Left ventricle myocardium inferior (tissue), 1 donor: ENCODE data around the gene SHC4. TPM values are rescaled to one million over a fixed set of nuclear protein-coding genes. Genes with fewer than 3 reads are reported as not detected.

Experiments
- DNase-seq: peaks from one replicate; pipeline ENCODE4 v3.0.0-alpha.2; 2020
- H3K27ac ChIP-seq: fragments of 200-600 bp; replicated peaks from 2 replicates; pipeline ENCODE4 v1.8.0; 2021
- H3K27me3 ChIP-seq: fragments of 200-600 bp; 2 replicates; pipeline ENCODE4 v1.8.0; 2021; ENCODE audit warnings: low read depth
- H3K36me3 ChIP-seq: fragments of 200-600 bp; 2 replicates; pipeline ENCODE4 v1.8.0; 2021
- H3K4me1 ChIP-seq: fragments of 200-600 bp; 2 replicates; pipeline ENCODE4 v1.8.0; 2021
- H3K4me3 ChIP-seq: fragments of 200-600 bp; 2 replicates; pipeline ENCODE4 v1.8.0; 2021; ENCODE audit warnings: mild to moderate bottlenecking, moderate library complexity
- H3K9me3 ChIP-seq: fragments of 200-600 bp; replicated peaks from 2 replicates; pipeline ENCODE4 v1.8.0; 2021
- intact Hi-C: fragments of 100-400 bp; cut with micrococcal nuclease; formaldehyde crosslinking; loops from one replicate; pipeline ENCODE4 v1.11.0; 2022
- total RNA-seq: library from RNA; stranded (reverse); fragmentation: NEBNext Ultra II Directional; extraction: Animal tissue kit (Norgen Biotek cat#: 25700); gene quantifications from one replicate; pipeline ENCODE4 v1.2.1, GENCODE V29; 2021
- TF ChIP-seq, protein P1 (sequence below): fragments of 200-600 bp; IDR thresholded peaks from 2 replicates; pipeline ENCODE4 v1.8.0; 2021; ENCODE audit warnings: antibody characterized with exemption, mild to moderate bottlenecking, borderline replicate concordance
- donor health status: DM: no; HTN: yes; CAD: no; lungs with severe emphysema.

SHC4 gene
- total RNA-seq, 1 donor from 2014 or later: 3.3 TPM

DNA sequence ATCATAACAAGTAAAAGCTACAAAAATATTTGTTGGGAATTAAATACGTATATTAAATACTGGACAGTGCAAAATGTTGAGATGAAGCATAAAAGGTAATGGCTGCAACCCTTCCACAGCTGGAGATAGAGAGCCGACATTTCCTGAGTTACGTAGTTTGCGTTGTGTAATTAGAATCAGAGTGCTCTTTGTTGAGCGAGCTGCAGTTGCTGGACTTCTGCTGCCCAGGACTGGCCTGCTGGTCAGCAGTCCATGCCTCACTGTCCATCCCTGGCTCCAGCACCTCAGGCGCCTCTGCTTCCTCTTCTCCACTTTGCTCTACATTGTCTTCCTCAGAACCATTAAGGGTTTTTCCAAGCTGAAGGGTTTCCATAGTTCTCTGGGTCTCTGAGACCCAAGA, 28.4 kb upstream of the SHC4 start:
- TF ChIP-seq, protein P1, sequence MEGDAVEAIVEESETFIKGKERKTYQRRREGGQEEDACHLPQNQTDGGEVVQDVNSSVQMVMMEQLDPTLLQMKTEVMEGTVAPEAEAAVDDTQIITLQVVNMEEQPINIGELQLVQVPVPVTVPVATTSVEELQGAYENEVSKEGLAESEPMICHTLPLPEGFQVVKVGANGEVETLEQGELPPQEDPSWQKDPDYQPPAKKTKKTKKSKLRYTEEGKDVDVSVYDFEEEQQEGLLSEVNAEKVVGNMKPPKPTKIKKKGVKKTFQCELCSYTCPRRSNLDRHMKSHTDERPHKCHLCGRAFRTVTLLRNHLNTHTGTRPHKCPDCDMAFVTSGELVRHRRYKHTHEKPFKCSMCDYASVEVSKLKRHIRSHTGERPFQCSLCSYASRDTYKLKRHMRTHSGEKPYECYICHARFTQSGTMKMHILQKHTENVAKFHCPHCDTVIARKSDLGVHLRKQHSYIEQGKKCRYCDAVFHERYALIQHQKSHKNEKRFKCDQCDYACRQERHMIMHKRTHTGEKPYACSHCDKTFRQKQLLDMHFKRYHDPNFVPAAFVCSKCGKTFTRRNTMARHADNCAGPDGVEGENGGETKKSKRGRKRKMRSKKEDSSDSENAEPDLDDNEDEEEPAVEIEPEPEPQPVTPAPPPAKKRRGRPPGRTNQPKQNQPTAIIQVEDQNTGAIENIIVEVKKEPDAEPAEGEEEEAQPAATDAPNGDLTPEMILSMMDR: no peak
- H3K9me3 ChIP-seq: no peaks in the 10 kb centered on the region
- peaks cover 63% of the 10 kb centered on the region for H3K36me3 ChIP-seq
- intact Hi-C loops: no loop called here
- H3K4me1 ChIP-seq: no peaks in the 10 kb centered on the region
- no peaks in the 10 kb centered on the region for H3K27me3 ChIP-seq
- no peak for DNase-seq
- no peak overlapping the region for H3K4me3 ChIP-seq
- no peak overlapping the region for H3K27ac ChIP-seq

DNA sequence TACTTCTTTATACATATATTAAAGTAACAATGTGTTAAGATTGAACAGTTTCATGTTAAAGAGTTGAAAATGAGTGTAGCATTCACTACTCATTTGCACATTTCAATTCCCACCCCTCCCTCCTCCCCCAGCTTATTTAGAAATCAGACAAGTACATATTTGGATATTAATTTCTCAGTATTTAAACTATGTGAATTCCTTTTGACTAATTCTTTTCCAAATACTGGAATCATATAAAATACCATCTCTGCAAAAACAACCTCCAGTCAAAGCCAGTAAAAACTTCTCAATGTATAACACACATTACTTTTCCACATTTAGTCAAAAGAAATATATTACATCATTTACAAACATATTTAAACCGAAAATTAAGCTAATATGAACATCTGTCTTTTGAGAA, 25.5 kb upstream of the SHC4 start:
- H3K36me3 ChIP-seq: peaks cover 35% of the 10 kb centered on the region

GRCh38 chr15:48987142-48987541, 23.4 kb upstream of the SHC4 start:
- Histone ChIP-seq H3K27me3 (no peaks in the 10 kb centered on the region), H3K4me3 (no peak overlapping the region), H3K36me3 (peaks cover 22% of the 10 kb centered on the region), H3K9me3 (no peaks in the 10 kb centered on the region), H3K4me1 (peaks cover 11% of the 10 kb centered on the region), H3K27ac (no peak overlapping the region)
- TF ChIP-seq, protein P1: no peak
- DNase-seq: no peak
- intact Hi-C loops: no loop called here

More for the DNA sequence above, 25.5 kb upstream of the SHC4 start:
- Histone ChIP-seq H3K27ac (no peak overlapping the region), H3K9me3 (no peaks in the 10 kb centered on the region), H3K27me3 (no peaks in the 10 kb centered on the region), H3K4me3 (no peak overlapping the region), H3K4me1 (peaks cover 11% of the 10 kb centered on the region)
- intact Hi-C loops: no loop called here
- DNase-seq: no peak
- TF ChIP-seq, protein P1: no peak

GRCh38 chr15:48986240-48986639, 22.5 kb upstream of the SHC4 start:
- intact Hi-C loops: no loop called here
- no peak overlapping the region for H3K27ac ChIP-seq
- H3K4me1 ChIP-seq: peaks cover 11% of the 10 kb centered on the region
- no peaks in the 10 kb centered on the region for H3K9me3 ChIP-seq
- H3K4me3 ChIP-seq: no peak overlapping the region
- H3K36me3 ChIP-seq: peaks cover 13% of the 10 kb centered on the region
- DNase-seq: no peak
- TF ChIP-seq, protein P1: no peak
- H3K27me3 ChIP-seq: no peaks in the 10 kb centered on the region

DNA sequence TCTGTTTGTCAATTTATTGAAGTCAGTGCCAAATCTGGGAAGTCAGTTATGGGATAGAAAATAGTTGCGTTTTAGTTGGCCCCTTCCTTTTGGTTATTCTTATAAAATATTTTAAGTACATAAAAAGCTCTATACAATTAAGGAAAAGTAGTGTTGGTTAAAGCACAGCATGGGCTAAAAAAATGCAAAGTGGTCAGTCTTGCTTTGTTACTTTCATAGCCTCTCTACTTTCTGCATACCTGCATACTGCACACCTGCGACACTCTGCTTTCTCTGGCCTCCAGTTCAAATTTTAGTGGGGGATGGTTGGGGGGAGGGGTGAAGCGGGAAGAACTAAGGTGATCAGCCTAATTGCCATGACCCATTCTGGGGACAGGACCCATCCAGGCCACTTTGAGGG, 21.8 kb upstream of the SHC4 start:
- TF ChIP-seq, protein P1: no peak
- no peak for DNase-seq
- Histone ChIP-seq H3K27me3 (no peaks in the 10 kb centered on the region), H3K36me3 (peaks cover 8% of the 10 kb centered on the region), H3K9me3 (no peaks in the 10 kb centered on the region), H3K4me1 (peaks cover 11% of the 10 kb centered on the region), H3K27ac (no peak overlapping the region), H3K4me3 (no peak overlapping the region)
- intact Hi-C loops: no loop called here
